ENCODE results near the gene PPP6R3. TPM values are rescaled to one million over a fixed set of nuclear protein-coding genes. Genes with fewer than 3 reads are reported as not detected.

Gene PPP6R3
- total and polyA plus RNA-seq, 2 of the 13 experiments (the other 11 are each of a cell fraction or from before 2014, with no cell fraction given), result 41.2 to 83.4 TPM

GRCh38 chr11:68552542-68552941 is 92.0 kb downstream of the PPP6R3 start:
- ChIA-PET POLR2A (no interaction called here), CTCF (ENCODE audit: low intra/inter-chr PET ratio, low total read pairs) (no interaction called here)
- Histone ChIP-seq H4K20me1 (ENCODE audit: insufficient read depth, low read length) (peaks cover 4% of the 10 kb centered on the region; the same call in 1 of the 2 replicates), H3K9ac (ENCODE audit: insufficient read depth, low read depth, low read length) (no peak overlapping the region), H3K27ac (ENCODE audit: extremely low read length, insufficient read depth, low read length) (no peak overlapping the region), H2AFZ (ENCODE audit: low read length) (no peak overlapping the region), H3K79me2 (ENCODE audit: insufficient read depth, low read length) (peaks cover 9% of the 10 kb centered on the region), H3K27me3 (ENCODE audit: control insufficient read depth in 1 of 2, insufficient read depth in 2 of 2, low read length in 2 of 2) (no peaks in the 10 kb centered on the region), H3K4me3 (replicated peaks in 1 of 3; ENCODE audit: insufficient read depth in 1 of 3, low read depth in 2 of 3, low read length in 3 of 3) (no peak overlapping the region), H3K4me2 (ENCODE audit: low read depth, low read length) (no peak overlapping the region), H3K9me3 (ENCODE audit: low read length) (no peaks in the 10 kb centered on the region), H3K36me3 (replicated peaks in 1 of 2; ENCODE audit: control insufficient read depth in 1 of 2, insufficient read depth in 2 of 2, low read length in 2 of 2) (peaks cover 28 to 76% of the 10 kb centered on the region in 2 experiments), H3K4me1 (ENCODE audit: insufficient read depth, low read length) (no peaks in the 10 kb centered on the region)
- intact Hi-C loops (cut with micrococcal nuclease; ENCODE audit: unreplicated experiment), result loop anchor here (5.0 kb wide), 1 partner anchor 145 kb away; no protein-coding TSS in a partner anchor
- in situ Hi-C loops (cut with HindIII; ENCODE audit: extremely low pct_ligation_motif_present, low pct_unique_long_range_greater_than_20kb), result no loop called here
- no peak for FAIRE-seq
- BruUV-seq (replicated peaks), result no TSS peak
- ATAC-seq, result no peak; the same call in 2 of the 3 replicates
- DNase-seq (ENCODE audit: low spot score), result no peak
- 100% methylated on average over 2 of the region's 2 CpGs for WGBS (ENCODE audit: low lambda C conversion rate)
- TF ChIP-seq ZNF503 (CRISPR knock-in tag; IDR thresholded peaks at IDR 0.05) (no peak), RBM22 (optimal IDR thresholded peaks at IDR 0.05; ENCODE audit: low read length) (peak; percentile 58)

- H3K9ac ChIP-seq (ENCODE audit: insufficient read depth, low read depth, low read length), result no peak overlapping the region
These were observed 99.7 kb downstream of the PPP6R3 start for GRCh38 chr11:68560216-68560615.

More at GRCh38 chr11:68560216-68560615, 99.7 kb downstream of the PPP6R3 start:
- WGBS (ENCODE audit: low lambda C conversion rate), result 97% methylated on average over 1 of the region's 1 CpG
- POLR2A ChIA-PET, result no interaction called here
- intact Hi-C loops (cut with micrococcal nuclease; ENCODE audit: unreplicated experiment) (no loop called here), in situ Hi-C loops (cut with HindIII; ENCODE audit: extremely low pct_ligation_motif_present, low pct_unique_long_range_greater_than_20kb) (no loop called here)
- Histone ChIP-seq H2AFZ (ENCODE audit: low read length) (no peak overlapping the region), H4K20me1 (ENCODE audit: insufficient read depth, low read length) (no peaks in the 10 kb centered on the region), H3K36me3 (replicated peaks in 1 of 2; ENCODE audit: control insufficient read depth in 1 of 2, insufficient read depth in 2 of 2, low read length in 2 of 2) (peaks cover 15 to 66% of the 10 kb centered on the region in 2 experiments), H3K79me2 (ENCODE audit: insufficient read depth, low read length) (no peaks in the 10 kb centered on the region), H3K9me3 (ENCODE audit: low read length) (no peaks in the 10 kb centered on the region), H3K27me3 (ENCODE audit: control insufficient read depth in 1 of 2, insufficient read depth in 2 of 2, low read length in 2 of 2) (no peaks in the 10 kb centered on the region), H3K4me1 (ENCODE audit: insufficient read depth, low read length) (no peaks in the 10 kb centered on the region), H3K4me3 (replicated peaks in 1 of 3; ENCODE audit: insufficient read depth in 1 of 3, low read depth in 2 of 3, low read length in 3 of 3) (no peak overlapping the region), H3K4me2 (ENCODE audit: low read depth, low read length) (no peak overlapping the region), H3K27ac (ENCODE audit: extremely low read length, insufficient read depth, low read length) (no peak overlapping the region)
- no peak for ATAC-seq
- FAIRE-seq, result no peak
- TF ChIP-seq TCF12 (IDR thresholded peaks at IDR 0.05), result no peak
- TF ChIP-seq TCF12 (CRISPR knock-in tag; IDR thresholded peaks at IDR 0.05), result no peak
- no TSS peak for BruUV-seq (replicated peaks)
- CTCF ChIA-PET (ENCODE audit: low intra/inter-chr PET ratio, low total read pairs), result no interaction called here
- no peak for DNase-seq (ENCODE audit: low spot score)
